Activated CD8-positive, alpha-beta memory T cell treated with anti-CD3 and anti-CD28 coated beads, Interleukin-2, amount 50 U/mL, for 48 hours (primary cell): ENCODE data around the gene DIAPH2.

Experiments
- DNase-seq: peaks from one replicate; pipeline ENCODE4 v3.0.0-alpha.2; 2020

Gene DIAPH2

DNA sequence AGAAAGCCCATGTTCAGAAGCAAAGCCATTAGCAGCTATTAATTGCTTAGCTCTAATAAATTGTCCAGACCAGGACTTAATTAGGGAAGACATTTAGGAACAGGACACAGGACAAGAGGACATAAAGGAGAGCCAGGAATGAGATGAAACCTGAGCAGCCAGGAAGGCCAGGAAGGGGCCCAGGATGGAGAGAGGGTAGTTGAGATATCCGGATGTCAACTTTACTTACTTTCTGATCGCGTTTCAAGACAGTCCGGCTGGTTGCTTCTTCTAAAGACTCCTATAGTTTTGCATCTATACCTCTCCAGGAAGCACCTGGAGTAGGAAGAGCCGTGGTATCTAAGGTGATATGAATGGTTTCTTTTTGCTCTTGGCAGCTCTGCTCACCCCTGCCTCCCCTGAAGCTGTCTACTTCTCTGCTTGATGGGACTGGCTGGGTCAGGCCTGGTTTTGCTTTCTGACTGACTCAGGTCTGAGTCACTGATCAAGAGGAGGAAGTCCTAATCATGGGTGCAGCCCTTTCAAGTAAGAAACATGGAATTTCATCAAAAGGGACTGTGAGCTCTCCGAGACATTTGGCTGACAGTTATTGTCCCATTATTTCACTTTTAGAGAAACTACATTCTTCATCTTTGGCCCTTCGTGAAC lies 932.4 kb downstream of the DIAPH2 start:
- DNase-seq = no peak

DNA sequence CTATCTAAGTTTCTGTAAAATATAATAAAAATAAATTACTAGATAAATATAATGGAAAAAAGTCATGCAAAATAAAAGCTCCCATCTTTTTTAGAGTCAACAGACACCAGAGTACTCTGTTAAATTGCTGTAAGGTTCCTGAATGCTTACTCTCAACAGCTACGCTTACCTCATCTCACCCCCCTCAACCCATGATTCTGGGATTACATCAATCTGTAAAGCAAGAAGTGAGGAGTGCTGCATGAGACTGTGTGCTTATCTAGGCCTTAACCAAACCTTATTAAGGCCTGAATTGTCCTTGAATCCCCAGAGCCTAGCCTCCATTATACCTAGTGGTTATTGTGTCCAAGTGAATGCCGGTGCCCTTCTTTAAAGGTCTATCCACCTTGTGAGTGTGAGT lies 934.9 kb downstream of the DIAPH2 start:
- DNase-seq = no peak

DNA sequence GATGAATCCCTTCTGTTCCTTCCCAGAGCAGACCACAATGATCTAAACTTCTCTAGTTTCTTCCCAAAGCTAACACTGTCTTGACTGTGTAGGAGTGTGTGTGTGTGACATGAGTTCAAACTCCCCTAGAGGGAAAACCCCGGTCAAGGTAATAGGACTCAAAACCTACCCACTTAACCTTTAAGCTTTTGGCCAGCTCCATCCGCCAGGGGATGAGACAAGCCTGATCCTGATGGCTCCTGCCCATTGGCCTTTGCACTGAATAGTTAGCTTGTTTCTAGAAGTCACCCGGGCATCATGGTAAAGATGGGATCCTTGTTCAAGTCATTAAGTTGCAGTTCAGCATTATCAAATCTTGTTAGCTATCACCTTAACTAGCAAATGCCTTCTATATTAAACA lies 937.5 kb downstream of the DIAPH2 start:
- DNase-seq = no peak

DNA sequence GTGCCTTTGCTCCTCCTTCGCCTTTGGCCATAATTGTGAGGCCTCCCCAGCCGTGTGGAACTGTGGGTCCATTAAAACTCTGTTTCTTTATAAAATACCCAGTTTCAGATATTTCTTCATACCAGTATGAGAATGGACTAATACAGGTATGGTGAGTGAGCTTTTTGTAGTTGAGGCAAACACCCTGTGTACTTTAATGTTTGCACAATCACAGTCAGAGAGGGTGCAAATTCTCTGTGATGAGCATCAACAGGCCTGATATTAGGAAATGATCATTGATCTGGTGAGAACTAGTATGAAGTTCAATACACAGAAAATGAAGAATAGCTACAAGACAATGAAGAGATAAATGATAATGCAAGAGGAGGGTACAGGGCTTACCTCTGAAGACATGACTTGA lies 943.7 kb downstream of the DIAPH2 start:
- DNase-seq = no peak

DNA sequence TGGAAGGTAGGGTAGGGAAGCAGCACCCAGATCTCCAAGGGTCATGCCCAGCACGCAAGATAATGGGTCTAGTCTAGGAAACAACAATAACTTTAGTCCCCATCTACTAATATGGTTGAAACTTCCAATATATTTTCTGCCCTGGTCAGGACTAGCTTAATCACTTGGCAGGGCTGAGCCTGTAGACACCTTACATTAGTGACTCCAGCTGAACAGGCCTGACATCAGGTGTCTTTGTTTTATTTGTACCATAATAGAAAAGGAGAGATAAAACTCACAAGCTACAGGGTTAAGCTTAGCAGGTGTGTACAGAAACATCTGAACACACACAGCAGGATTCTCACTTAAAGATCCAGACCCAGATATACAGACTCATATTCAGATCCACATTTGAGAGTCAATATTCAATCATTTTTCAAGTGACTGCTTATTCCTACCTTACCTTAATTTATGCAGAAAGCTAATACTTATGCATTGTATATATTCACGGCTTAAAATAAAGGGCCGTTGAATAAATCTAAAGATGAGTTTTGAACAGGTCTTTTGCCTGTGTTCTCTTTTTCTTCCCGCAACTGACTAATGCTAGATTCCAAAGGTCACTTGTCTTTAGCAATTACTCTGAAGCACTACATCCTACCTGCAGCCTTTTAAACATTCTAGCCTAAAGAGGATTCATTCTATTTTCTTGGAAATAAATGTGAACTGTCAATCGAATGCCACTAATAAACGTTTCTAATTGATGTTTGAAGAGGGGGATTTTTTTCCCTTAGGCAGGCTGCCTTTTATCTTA lies 944.4 kb downstream of the DIAPH2 start:
- DNase-seq = no peak

DNA sequence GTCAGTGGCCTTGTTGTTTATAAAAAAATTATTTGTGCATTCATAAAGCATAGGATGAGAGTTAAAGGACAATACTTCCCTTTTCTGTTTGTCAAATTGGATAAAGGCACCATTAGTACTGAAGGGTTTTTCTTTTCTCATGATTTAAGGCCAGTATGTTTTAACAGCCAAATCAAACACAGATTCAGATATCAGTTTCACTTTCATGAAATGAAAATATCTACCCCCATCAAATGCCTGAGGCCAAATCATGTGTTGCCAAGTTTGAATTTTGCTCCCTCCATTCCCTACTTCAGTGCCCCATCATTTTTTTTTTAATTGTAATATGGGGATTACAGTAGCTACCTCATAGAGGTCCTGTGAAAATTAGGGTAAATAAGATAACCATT lies 944.9 kb downstream of the DIAPH2 start:
- DNase-seq = no peak

DNA sequence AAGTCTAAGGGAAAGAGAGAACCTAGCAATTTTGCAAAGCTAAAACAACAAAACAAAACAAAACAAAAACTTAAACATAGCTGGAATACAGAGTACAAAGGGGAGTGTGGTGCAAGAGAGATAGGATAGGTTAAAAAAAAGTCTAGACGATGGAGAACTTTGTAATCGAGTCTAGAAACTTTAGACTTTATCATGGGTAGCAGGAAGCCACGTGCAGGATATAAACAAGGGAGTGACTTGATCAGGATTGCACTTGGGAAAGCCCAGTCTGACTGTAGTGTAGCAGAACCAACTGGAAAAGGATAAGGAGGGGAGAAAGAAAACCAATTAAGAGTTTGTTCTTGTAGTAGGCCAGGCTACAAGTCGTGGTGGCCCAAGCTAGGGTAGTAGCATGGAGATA lies 949.2 kb downstream of the DIAPH2 start:
- DNase-seq = no peak

DNA sequence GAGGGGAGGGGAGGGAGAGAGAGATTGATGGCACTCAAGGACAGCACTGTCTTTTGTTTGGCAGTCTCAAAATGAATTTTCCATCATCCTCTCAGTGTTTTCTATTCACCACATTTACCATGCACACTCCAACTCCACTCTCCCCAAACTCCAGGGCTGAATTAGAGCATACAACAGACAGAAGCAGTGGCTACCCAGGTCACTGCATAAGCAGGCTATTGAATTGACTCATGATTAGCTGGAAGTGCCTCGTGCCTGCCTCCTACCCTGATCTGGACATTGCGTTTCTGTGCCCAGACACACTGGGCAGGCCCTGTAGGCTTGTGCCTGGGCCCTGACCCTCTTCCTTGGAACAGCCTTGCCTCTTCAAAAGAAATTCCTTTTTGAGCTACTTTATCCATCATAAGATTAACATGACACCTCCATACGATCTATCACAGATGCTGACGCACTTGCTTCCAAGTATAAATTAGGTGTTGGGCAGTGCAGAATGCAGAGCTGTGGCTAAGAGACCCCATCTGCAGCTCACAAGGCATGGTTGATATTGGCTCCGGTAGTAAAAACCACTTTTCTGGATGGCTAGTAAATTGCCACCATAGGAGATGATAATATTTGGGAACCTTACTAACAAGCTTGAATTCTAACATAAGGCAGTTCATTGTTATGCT lies 952.0 kb downstream of the DIAPH2 start:
- DNase-seq = no peak

DNA sequence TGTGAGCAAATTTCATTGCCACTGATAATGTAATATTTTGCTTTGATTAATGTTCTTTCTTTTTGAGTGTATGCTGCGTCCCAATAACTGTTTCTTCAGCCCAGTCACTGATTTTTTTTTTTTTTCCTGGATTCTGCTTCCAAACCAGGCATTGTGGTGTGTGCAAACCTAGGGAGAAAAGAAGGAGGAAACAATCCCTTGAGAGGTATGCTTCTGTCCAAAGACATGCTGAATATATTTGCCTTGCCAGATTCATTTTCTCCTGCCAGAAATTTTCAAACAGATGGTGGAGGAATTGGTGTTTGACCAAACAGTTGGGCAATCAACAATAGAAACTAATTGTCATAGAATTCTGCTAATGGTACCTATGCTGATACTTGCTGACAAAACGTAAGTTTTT lies 952.6 kb downstream of the DIAPH2 start:
- DNase-seq = no peak

DNA sequence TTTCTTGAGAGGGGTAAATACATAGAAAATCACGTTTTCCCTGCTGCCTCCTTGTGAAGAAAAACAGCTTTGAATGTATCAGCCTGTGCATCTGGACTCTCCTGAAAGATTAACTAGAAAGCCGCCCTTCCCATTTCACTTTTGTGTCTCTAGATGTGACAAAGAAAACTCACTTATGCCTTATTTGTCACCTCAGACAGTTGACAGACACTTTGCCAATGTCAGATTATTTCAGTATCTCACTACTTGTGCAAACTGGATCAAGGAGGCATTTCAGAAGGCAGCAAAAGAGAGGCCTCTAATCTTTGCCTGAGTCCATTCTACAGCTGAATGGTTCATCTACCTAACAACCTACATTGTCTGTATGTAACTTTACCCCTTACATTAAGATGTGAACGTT lies 954.0 kb downstream of the DIAPH2 start:
- no peak for DNase-seq

DNA sequence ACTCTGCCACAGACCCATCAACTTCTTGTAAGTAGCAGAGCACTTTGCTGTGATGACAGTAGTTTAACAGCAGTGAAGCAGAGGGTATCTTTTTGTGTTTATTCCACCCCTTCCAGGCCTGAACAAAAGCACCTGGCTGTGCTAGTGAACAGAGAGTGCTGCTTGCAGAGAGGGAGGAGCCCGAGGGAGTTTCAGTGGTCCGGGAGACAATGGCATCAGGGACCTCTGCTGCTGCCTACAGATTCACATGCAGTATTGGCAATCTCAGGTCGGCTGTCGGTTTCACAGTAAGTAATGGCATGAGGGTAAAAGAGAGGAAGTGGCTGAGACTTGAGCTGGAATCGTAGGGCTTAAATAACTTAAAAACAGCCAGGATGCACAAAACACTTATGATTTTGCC lies 954.9 kb downstream of the DIAPH2 start:
- no peak for DNase-seq
